GM19043 (cell line): ENCODE measurements around the gene FMN1.

Source experiments
- ATAC-seq: cut with Tn5 transposase; IDR thresholded peaks from one replicate; pipeline ENCODE4 v1.9.1; 2021; ENCODE audit warnings: low read depth; ENCODE audit not compliant: unreplicated experiment

The FMN1 gene

GRCh38 chr15:32803631-32804030 is 390.9 kb downstream of the FMN1 start:
- no peak for ATAC-seq

GRCh38 chr15:32802286-32802936 is 392.1 kb downstream of the FMN1 start:
- no peak for ATAC-seq

- ATAC-seq: no peak
These were observed 394.5 kb downstream of the FMN1 start for GRCh38 chr15:32799936-32800535.

DNA sequence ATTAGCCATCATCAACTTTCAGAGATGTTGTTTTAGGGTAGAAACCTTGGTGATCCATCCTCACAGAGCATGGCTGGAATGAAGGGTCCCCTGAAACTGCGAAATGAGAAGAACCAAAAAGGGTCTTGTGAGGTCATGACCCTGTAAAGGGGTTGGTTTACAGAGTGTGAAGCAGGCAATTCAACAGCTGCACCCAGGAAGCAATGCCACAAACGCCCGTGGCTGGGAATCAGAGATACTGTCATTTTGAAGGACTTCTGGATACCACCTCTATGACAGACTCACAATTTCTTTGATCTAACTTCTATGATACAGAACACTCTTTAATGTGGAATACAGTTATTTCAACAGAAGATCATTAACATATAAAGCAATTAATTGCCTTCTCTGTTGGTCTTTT is 397.7 kb downstream of the FMN1 start:
- no peak for ATAC-seq

GRCh38 chr15:32794973-32795372 is 399.5 kb downstream of the FMN1 start:
- no peak for ATAC-seq

- no peak for ATAC-seq
These were observed 402.1 kb downstream of the FMN1 start for GRCh38 chr15:32792436-32792835.

DNA sequence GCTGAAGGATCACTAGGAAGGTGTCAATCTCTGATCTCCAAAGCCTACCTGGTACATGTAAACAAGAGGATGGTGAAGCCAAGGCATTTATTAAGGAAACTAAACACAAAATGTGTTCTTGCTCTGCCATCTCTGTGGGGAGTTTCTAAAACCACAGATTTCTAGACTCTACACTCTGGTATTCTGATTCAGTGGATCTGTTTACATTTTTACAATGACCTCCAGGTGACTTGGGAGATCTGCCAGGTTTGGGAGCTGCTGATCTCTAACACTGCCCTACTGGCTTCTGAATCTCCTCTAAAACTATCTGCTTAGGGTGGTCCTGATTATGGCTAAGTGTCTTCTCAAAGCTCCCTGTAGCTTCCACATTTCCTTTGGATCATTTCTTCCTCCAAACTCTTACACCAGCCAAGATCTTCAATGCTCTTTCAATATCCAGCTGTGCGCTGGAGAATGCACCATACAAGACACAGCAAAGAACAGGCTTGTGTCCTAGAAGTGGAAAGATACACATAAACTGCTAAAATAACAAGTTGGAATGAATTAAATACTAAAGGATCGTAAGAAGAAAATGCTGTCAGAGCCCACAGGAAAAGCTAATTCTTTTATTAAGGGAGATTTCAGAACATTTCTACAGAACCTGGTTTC is 404.0 kb downstream of the FMN1 start:
- ATAC-seq: no peak

DNA sequence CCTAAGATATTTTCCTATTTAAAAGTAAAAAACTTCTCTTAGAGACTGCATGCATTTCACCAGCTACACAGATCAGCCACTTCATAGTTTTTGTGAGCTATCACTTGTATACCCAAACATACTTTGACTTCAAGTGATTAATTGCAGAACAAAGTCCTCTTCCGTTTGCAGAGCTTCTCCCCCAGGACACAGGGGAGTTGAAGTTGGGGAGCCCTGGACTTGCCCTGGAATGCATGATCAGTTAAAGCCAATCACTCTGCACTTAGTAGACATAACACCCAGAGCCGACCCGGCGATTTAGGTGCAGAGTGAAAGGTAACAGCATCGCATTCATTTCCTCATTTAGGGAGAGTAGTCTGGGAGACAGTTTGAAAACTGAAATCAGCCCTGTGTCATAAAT is 406.6 kb downstream of the FMN1 start:
- ATAC-seq: no peak

DNA sequence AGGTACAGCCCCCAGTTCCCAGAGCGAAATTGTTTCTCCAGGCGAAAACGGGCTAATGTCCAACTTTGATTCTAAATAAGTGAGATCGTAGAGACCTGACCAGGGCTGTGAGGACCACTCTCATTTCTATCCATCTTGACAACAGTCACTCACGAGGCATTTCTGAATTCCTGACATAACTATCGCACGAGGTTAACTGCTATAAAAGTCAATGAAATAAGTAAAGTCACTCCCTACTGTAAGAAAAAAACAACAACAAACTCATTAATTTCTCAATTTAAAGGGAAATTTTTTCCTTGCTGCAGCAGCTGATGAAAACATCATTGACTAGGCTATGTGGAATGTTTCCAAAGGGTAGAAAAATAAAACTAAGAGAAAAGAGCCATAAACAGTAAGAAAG is 407.6 kb downstream of the FMN1 start:
- ATAC-seq: no peak

DNA sequence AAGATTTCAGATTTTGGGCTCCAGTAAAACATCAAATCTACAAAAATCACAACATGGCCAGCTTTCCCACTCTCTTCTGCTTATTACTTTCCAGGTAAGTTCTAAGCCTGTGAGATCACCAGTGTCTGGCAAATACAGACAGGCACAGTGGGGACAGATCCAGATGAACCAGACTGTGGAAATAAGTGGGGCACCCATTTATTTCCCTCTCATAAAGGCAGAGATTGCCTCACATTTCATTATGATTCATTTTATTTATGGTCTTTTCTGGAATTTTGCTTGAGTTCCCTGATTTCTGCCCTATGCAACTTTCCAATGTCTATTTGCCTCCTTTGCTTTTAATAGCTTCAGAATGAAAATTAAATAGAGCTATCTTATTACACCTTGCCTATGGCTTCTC is 409.9 kb downstream of the FMN1 start:
- no peak for ATAC-seq

GRCh38 chr15:32781781-32782180 is 412.7 kb downstream of the FMN1 start:
- ATAC-seq: no peak

- no peak for ATAC-seq
These were observed 415.9 kb downstream of the FMN1 start for GRCh38 chr15:32778391-32779176.

DNA sequence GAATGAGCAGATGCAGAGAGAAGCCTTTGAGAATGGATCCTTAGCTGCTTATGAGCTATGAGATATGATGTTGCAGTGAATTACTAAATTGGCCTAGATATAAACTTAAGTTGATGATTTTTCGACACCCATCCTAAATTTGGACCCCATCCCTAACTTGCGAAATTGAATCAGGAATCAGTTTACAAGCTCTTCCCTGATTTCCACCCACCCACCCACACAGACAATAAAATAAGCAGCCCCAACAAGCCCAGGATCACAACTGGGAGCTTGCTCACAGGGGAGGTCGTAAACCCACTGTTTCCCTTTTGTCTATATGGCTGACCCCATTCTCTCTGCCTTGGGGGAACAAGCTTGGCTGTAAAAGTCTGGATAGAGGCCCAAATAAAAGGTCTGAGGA is 419.4 kb downstream of the FMN1 start:
- no peak for ATAC-seq

GRCh38 chr15:32774022-32774421 is 420.5 kb downstream of the FMN1 start:
- no peak for ATAC-seq

GRCh38 chr15:32767236-32767635 is 427.3 kb downstream of the FMN1 start:
- no peak for ATAC-seq

DNA sequence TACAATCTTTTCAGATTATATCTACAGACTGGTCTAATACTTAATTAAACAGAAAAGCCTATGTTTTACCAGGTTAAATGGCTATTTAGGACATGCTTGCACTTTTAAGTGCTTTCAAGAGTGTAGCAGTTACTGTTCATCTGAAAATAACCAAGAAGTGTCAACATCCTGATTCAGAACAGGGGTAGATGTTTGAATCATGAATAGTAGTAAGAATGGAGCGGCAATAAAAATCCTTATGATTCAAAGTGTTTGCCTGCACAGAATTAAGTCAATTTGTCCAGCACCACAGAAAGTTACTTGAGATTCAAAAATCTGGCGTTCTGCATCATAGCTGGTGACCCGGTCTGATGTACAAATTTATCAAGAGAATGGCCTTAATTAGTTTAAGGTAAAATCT is 428.4 kb downstream of the FMN1 start:
- no peak for ATAC-seq

- no peak for ATAC-seq
These were observed 429.3 kb downstream of the FMN1 start for GRCh38 chr15:32765236-32765635.

GRCh38 chr15:32763295-32763694 is 431.2 kb downstream of the FMN1 start:
- no peak for ATAC-seq

DNA sequence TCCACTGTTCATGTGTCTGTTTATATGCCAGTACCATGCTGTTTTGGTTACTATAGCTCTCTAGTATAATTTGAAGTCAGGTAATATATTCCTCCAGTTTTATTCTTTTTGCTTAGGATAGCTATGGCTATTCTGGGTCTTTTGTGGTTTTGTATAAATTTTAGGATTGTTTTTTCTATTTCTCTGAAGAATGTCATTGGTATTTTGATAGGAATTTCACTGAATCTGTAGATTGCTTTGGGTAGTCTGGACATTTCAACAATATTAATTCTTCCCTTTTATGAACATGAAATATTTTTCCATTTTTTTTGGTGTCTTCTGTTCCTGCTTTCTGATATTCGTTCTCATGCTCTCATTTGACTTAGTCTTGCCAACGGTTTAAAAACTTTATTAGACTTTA is 437.1 kb downstream of the FMN1 start:
- no peak for ATAC-seq

DNA sequence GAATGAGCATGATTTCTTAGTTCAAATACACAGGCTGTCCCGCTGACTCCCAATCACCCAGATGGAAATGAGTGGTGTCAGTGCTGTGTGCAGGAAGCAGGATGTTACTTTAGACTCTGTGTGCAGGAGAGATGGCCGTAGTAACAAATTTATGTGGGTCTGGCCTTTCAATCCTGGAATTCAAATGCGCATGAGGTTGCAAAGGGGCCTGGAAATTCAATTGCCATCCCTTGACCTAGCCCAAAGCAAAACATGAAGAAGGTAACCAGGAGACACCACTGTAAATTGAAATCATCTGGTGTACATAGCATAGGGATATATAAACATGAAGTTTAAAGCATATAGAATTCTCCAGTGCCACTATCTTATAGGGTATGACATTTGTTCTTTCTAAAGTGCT is 443.5 kb downstream of the FMN1 start:
- ATAC-seq: no peak

DNA sequence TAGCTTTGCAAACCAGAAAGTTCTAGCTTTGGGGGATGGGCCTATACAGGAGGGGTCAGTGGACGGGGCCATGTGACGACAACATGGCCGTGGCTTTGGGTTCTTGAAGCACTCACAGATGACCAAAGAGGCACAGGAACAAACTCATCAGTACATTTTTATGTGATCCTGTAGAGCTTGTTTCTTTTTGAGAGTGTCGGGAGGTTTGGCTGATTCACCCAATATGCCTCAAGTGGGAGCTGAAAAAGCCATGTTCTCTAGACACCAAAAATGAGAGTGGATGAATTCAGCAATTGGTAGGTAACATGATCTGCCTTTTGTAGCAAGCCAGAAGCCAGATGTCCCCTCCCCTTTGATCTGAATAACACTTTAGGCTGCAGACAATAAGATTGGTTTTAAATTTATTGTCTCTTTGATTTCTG is 446.6 kb downstream of the FMN1 start:
- no peak for ATAC-seq
